Stimulated activated CD8-positive, alpha-beta memory T cell treated with anti-CD3 and anti-CD28 coated beads, Interleukin-15, amount 100 ng/mL, for 24 hours (primary cell): ENCODE data around the gene SLC12A2.

Experiments used
- DNase-seq: peaks from one replicate; pipeline ENCODE4 v3.0.0-alpha.2; 2020; ENCODE audit warnings: low read depth

Gene SLC12A2

GRCh38 chr5:128097224-128097623 lies 13.7 kb downstream of the SLC12A2 start:
- DNase-seq: no peak

GRCh38 chr5:128097781-128098180 lies 14.2 kb downstream of the SLC12A2 start:
- DNase-seq: no peak

GRCh38 chr5:128099944-128100343 lies 16.4 kb downstream of the SLC12A2 start:
- DNase-seq: no peak

- DNase-seq: no peak
Measured at GRCh38 chr5:128100860-128101557, 17.4 kb downstream of the SLC12A2 start.

- no peak for DNase-seq
Measured at GRCh38 chr5:128101676-128102075, 18.1 kb downstream of the SLC12A2 start.

- no peak for DNase-seq
Measured at GRCh38 chr5:128105203-128105602, 21.6 kb downstream of the SLC12A2 start.

GRCh38 chr5:128109138-128109537 lies 25.6 kb downstream of the SLC12A2 start:
- no peak for DNase-seq

GRCh38 chr5:128109766-128110165 lies 26.2 kb downstream of the SLC12A2 start:
- no peak for DNase-seq

GRCh38 chr5:128111818-128112448 lies 28.4 kb downstream of the SLC12A2 start:
- DNase-seq: no peak

- no peak for DNase-seq
Measured at GRCh38 chr5:128116445-128116844, 32.9 kb downstream of the SLC12A2 start.

GRCh38 chr5:128118214-128118613 lies 34.6 kb downstream of the SLC12A2 start:
- no peak for DNase-seq

- no peak for DNase-seq
Measured at GRCh38 chr5:128121651-128122050, 38.1 kb downstream of the SLC12A2 start.

GRCh38 chr5:128123936-128124335 lies 40.4 kb downstream of the SLC12A2 start:
- DNase-seq: no peak

- no peak for DNase-seq
Measured at GRCh38 chr5:128126241-128126640, 42.7 kb downstream of the SLC12A2 start.

- DNase-seq: no peak
Measured at GRCh38 chr5:128132499-128132898, 48.9 kb downstream of the SLC12A2 start.

- no peak for DNase-seq
Measured at GRCh38 chr5:128135286-128135685, 51.7 kb downstream of the SLC12A2 start.

- DNase-seq: no peak
Measured at GRCh38 chr5:128143911-128144310, 60.3 kb downstream of the SLC12A2 start.

- no peak for DNase-seq
Measured at GRCh38 chr5:128144491-128144890, 60.9 kb downstream of the SLC12A2 start.

- no peak for DNase-seq
Measured at GRCh38 chr5:128146671-128147070, 63.1 kb downstream of the SLC12A2 start.

- DNase-seq: no peak
Measured at GRCh38 chr5:128154943-128155342, 71.4 kb downstream of the SLC12A2 start.

- DNase-seq: no peak
Measured at GRCh38 chr5:128155776-128156175, 72.2 kb downstream of the SLC12A2 start.

GRCh38 chr5:128156521-128156920 lies 73.0 kb downstream of the SLC12A2 start:
- no peak for DNase-seq

GRCh38 chr5:128158342-128158741 lies 74.8 kb downstream of the SLC12A2 start:
- DNase-seq: no peak

GRCh38 chr5:128163991-128164390 lies 80.4 kb downstream of the SLC12A2 start:
- no peak for DNase-seq
